Mucosa of descending colon (tissue), 3 donors: ENCODE data around the gene MRPS10. TPM values are rescaled to one million over a fixed set of nuclear protein-coding genes. Genes with fewer than 3 reads are reported as not detected.

ENCODE experiments used
- ATAC-seq: fragments of 200-7000 bp; cut with Tn5 transposase; one replicate; pipeline ENCODE4 v1.9.1; 2020; ENCODE audit warnings: mild to moderate bottlenecking, moderate library complexity
- DNase-seq, 3 donors: peaks; one replicate each; pipeline ENCODE4 v3.0.0-alpha.2; 2020
- H3K36me3 ChIP-seq: fragments of 200-600 bp; one replicate; pipeline ENCODE4 v1.8.0; 2021; ENCODE audit warnings: low read depth, mild to moderate bottlenecking
- H3K4me1 ChIP-seq: fragments of 200-600 bp; one replicate; pipeline ENCODE4 v1.8.0; 2021; ENCODE audit warnings: low read depth, mild to moderate bottlenecking
- H3K4me3 ChIP-seq: fragments of 200-600 bp; one replicate; pipeline ENCODE4 v1.8.0; 2021; ENCODE audit warnings: mild to moderate bottlenecking
- H3K9me3 ChIP-seq: fragments of 200-600 bp; one replicate; pipeline ENCODE4 v1.8.0; 2021; ENCODE audit warnings: mild to moderate bottlenecking
- CTCF ChIP-seq: fragments of 200-600 bp; IDR thresholded peaks from one replicate; pipeline ENCODE4 v1.8.0; 2022; ENCODE audit warnings: antibody characterized with exemption, mild to moderate bottlenecking
- intact Hi-C, 2 donors: fragments of 100-400 bp; cut with DNase I in 1 of 2; cut with micrococcal nuclease in 1 of 2; formaldehyde crosslinking; loops; one replicate each; pipeline versions ENCODE4 v1.11.0 to v1.11.1; 2022; cut with DNase I, micrococcal nuclease
- total RNA-seq, 3 donors: library from RNA; stranded (reverse); fragmentation: NEBNext Ultra II Directional in 2 of 3; extraction: Animal tissue kit (Norgen Biotek cat#: 25700) in 2 of 3; gene quantifications; one replicate each; pipeline versions ENCODE4 v1.2.1 to v1.2.4, GENCODE V29; 2021 to 2023
- donor health status: DM: no; HTN: no; CAD: no; lungs with moderate emphysema.
- donor health status: DM: no; HTN: no; CAD: no.
- donor health status: DM: no; HTN: yes; CAD: no.

MRPS10 gene
- total RNA-seq, 3 donors from 2014 or later = 22.2 to 31.7 (median 31.5) TPM

- H3K4me1 ChIP-seq = peaks cover 6% of the 10 kb centered on the region
- intact Hi-C loops = no loop called here
- no peak for TF ChIP-seq CTCF
- H3K36me3 ChIP-seq = no peaks in the 10 kb centered on the region
- no peak overlapping the region for H3K4me3 ChIP-seq
- no peaks in the 10 kb centered on the region for H3K9me3 ChIP-seq
- DNase-seq (no peak), ATAC-seq (no peak)
These were observed 16.3 kb downstream of the MRPS10 start for GRCh38 chr6:42201382-42201781.

- Histone ChIP-seq H3K4me1 (peaks cover 6% of the 10 kb centered on the region), H3K4me3 (no peak overlapping the region), H3K9me3 (no peaks in the 10 kb centered on the region), H3K36me3 (no peaks in the 10 kb centered on the region)
- no peak for TF ChIP-seq CTCF
- DNase-seq (peak in 1 of 3 donors; percentile 36), ATAC-seq (peak; percentile 48)
- intact Hi-C loops = no loop called here
These were observed 17.6 kb downstream of the MRPS10 start for GRCh38 chr6:42200035-42200434.

GRCh38 chr6:42199106-42199981 is 18.3 kb downstream of the MRPS10 start:
- ATAC-seq = no peak
- no peak for TF ChIP-seq CTCF
- Histone ChIP-seq H3K9me3 (no peaks in the 10 kb centered on the region), H3K4me3 (no peak overlapping the region), H3K36me3 (no peaks in the 10 kb centered on the region), H3K4me1 (peaks cover 2% of the 10 kb centered on the region)
- intact Hi-C loops = no loop called here
- no peak for DNase-seq

GRCh38 chr6:42197555-42198362 is 19.9 kb downstream of the MRPS10 start:
- no peaks in the 10 kb centered on the region for H3K9me3 ChIP-seq
- intact Hi-C loops = no loop called here
- H3K4me1 ChIP-seq = no peaks in the 10 kb centered on the region
- ATAC-seq = peak; percentile 45
- no peaks in the 10 kb centered on the region for H3K36me3 ChIP-seq
- H3K4me3 ChIP-seq = no peak overlapping the region
- TF ChIP-seq CTCF = no peak
- DNase-seq = no peak

GRCh38 chr6:42195415-42195814 is 22.2 kb downstream of the MRPS10 start:
- Histone ChIP-seq H3K4me1 (no peaks in the 10 kb centered on the region), H3K4me3 (no peak overlapping the region), H3K36me3 (no peaks in the 10 kb centered on the region), H3K9me3 (no peaks in the 10 kb centered on the region)
- ATAC-seq (no peak), DNase-seq (no peak)
- TF ChIP-seq CTCF = no peak
- intact Hi-C loops = no loop called here
